ENCODE measurements around the gene FLAD1.

DNA sequence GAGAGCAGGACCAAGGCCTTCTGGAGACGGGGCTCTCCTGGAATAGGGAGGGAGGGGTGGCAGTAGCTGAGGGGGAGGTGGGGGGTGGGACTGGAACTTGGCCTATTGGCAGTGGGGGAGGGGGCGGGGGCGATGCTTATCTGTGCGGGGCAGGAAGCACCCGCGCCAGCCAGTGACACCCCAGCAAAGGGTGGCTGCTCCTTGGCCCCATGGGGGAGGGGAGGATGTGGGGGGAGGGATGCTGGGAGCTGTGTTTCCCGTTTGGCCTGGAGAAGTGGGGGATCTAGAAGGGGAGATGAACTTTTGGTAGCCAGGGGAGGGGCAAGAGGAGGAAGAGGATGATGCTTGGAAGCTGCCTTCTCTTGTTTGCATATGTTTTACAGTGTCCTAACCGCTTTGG, 30.5 kb downstream of the FLAD1 start:
- no peak for TF ChIP-seq POLR2A (IDR thresholded peaks at IDR 0.05; ENCODE audit: control extremely low read depth in 1 of 2, low read depth in 2 of 2, low read length in 2 of 2)
- TF ChIP-seq EP300 (IDR thresholded peaks at IDR 0.05; ENCODE audit: borderline replicate concordance in 1 of 2, low read depth in 2 of 2, low read length in 2 of 2), result no peak
- TF ChIP-seq, protein P1, sequence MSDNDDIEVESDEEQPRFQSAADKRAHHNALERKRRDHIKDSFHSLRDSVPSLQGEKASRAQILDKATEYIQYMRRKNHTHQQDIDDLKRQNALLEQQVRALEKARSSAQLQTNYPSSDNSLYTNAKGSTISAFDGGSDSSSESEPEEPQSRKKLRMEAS (IDR thresholded peaks at IDR 0.05), result no peak
- no peak for TF ChIP-seq RXRA (IDR thresholded peaks at IDR 0.05; ENCODE audit: insufficient read depth, low read depth, low read length)
- TF ChIP-seq GABPA (IDR thresholded peaks at IDR 0.05; ENCODE audit: borderline replicate concordance, insufficient read depth, low read length), result no peak
- TF ChIP-seq, protein P2, sequence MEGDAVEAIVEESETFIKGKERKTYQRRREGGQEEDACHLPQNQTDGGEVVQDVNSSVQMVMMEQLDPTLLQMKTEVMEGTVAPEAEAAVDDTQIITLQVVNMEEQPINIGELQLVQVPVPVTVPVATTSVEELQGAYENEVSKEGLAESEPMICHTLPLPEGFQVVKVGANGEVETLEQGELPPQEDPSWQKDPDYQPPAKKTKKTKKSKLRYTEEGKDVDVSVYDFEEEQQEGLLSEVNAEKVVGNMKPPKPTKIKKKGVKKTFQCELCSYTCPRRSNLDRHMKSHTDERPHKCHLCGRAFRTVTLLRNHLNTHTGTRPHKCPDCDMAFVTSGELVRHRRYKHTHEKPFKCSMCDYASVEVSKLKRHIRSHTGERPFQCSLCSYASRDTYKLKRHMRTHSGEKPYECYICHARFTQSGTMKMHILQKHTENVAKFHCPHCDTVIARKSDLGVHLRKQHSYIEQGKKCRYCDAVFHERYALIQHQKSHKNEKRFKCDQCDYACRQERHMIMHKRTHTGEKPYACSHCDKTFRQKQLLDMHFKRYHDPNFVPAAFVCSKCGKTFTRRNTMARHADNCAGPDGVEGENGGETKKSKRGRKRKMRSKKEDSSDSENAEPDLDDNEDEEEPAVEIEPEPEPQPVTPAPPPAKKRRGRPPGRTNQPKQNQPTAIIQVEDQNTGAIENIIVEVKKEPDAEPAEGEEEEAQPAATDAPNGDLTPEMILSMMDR (IDR thresholded peaks at IDR 0.05; ENCODE audit: control extremely low read depth in 1 of 3, insufficient read depth in 1 of 3, low read depth in 1 of 3, low read length in 3 of 3), result no peak
- TF ChIP-seq KDM1A (IDR thresholded peaks at IDR 0.05; ENCODE audit: borderline replicate concordance, low read length), result no peak; the same call in 1 of the 2 replicates
- TF ChIP-seq SP4 (IDR thresholded peaks at IDR 0.05; ENCODE audit: low read length), result no peak
- no peak for TF ChIP-seq NRF1 (IDR thresholded peaks at IDR 0.05; ENCODE audit: low read depth, low read length)
- no peak for TF ChIP-seq TAF1 (IDR thresholded peaks at IDR 0.05; ENCODE audit: low read depth, low read length)

All from H1 (cell line).